ENCODE results near the gene CD244. TPM values are rescaled to one million over a fixed set of nuclear protein-coding genes. Genes with fewer than 3 reads are reported as not detected.

The CD244 gene
- polyA plus RNA-seq, 2 of the 4 experiments (the other 2 are of a cell fraction) = 0.03 TPM; not detected in 1

DNA sequence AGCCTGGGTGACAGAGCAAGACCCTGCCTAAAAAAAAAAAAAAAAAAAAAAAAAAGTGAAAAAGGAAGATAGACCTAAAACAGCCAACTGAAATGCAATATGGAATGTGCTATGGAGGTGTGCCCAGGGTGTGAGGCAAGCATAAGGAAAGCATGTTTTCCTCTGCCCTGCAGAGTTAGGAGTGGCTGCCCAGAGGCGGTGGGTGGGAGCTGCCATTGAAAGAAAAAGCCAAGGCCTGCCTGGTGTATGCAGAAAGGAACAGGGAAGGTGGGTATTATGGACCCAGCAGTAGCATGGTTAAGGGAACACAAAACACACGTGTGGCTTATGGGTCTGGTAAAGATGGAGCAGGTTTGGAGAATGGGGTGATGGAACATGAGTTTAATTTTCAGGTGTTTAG is 8.9 kb downstream of the CD244 start:
- Histone ChIP-seq H3K9me3 (no peaks in the 10 kb centered on the region; the same call in 1 of the 3 replicates), H3K4me2 (no peak overlapping the region), H3K4me1 (no peaks in the 10 kb centered on the region), H3K4me3 (no peak overlapping the region), H3K27ac (no peak overlapping the region)
- no peak for ATAC-seq
- 46% methylated on average over 2 of the region's 2 CpGs for WGBS (ENCODE audit: missing lambda C conversion rate)
- CTCF ChIA-PET = no interaction called here
- FAIRE-seq = no peak
- no peak for DNase-seq (ENCODE audit: low read depth in 1 of 2, low spot score in 1 of 2)
- TF ChIP-seq HDAC2 (IDR thresholded peaks at IDR 0.05) (no peak), ELK1 (IDR thresholded peaks at IDR 0.05; ENCODE audit: low read depth, low read length) (no peak), POLR2AphosphoS2 (conservative IDR thresholded peaks at IDR 0.05; ENCODE audit: low read length) (no peak), RARB (CRISPR knock-in tag; IDR thresholded peaks at IDR 0.05) (no peak), ZSCAN20 (CRISPR knock-in tag; IDR thresholded peaks at IDR 0.05) (no peak), FOSB (CRISPR knock-in tag; IDR thresholded peaks at IDR 0.05) (no peak), TP53 (CRISPR knock-in tag; IDR thresholded peaks at IDR 0.05) (no peak), FOXS1 (CRISPR knock-in tag; IDR thresholded peaks at IDR 0.05) (no peak), NFE2L2 (conservative IDR thresholded peaks at IDR 0.05; ENCODE audit: low read length) (no peak), RCOR1 (IDR thresholded peaks at IDR 0.05; ENCODE audit: low read depth, low read length) (no peak), SMC3 (IDR thresholded peaks at IDR 0.05) (no peak), JUNB (IDR thresholded peaks at IDR 0.05) (no peak)
- TF ChIP-seq, protein P1, sequence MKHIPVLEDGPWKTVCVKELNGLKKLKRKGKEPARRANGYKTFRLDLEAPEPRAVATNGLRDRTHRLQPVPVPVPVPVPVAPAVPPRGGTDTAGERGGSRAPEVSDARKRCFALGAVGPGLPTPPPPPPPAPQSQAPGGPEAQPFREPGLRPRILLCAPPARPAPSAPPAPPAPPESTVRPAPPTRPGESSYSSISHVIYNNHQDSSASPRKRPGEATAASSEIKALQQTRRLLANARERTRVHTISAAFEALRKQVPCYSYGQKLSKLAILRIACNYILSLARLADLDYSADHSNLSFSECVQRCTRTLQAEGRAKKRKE (CRISPR knock-in tag; IDR thresholded peaks at IDR 0.05; ENCODE audit: low read depth) = no peak
- POLR2A ChIA-PET = no interaction called here

- ChIA-PET CTCF (interaction anchor here (1.0 kb wide), 1 partner anchor 98 kb away, joined by 3 read pairs; no protein-coding TSS in a partner anchor), POLR2A (no interaction called here)
- Histone ChIP-seq H3K9me3 (no peaks in the 10 kb centered on the region; the same call in 1 of the 3 replicates), H3K4me2 (no peak overlapping the region), H3K4me3 (no peak overlapping the region), H3K4me1 (no peaks in the 10 kb centered on the region), H3K27ac (no peak overlapping the region)
- 41% methylated on average over 3 of the region's 3 CpGs for WGBS (ENCODE audit: missing lambda C conversion rate)
- DNase-seq (ENCODE audit: low read depth in 1 of 2, low spot score in 1 of 2) (no peak), FAIRE-seq (no peak), ATAC-seq (no peak)
- TF ChIP-seq RNF2 (IDR thresholded peaks at IDR 0.05; ENCODE audit: borderline replicate concordance, low read depth) = no peak
- no peak for TF ChIP-seq HOXB5 (CRISPR knock-in tag; IDR thresholded peaks at IDR 0.05)
- TF ChIP-seq CHD4 (IDR thresholded peaks at IDR 0.05; ENCODE audit: borderline replicate concordance) = no peak
- no peak for TF ChIP-seq ZSCAN20 (CRISPR knock-in tag; IDR thresholded peaks at IDR 0.05)
- no peak for TF ChIP-seq MAZ (IDR thresholded peaks at IDR 0.05; ENCODE audit: borderline replicate concordance, low read depth, low read length)
- TF ChIP-seq RAD21 (conservative IDR thresholded peaks at IDR 0.05 in 1 of 2, IDR thresholded peaks at IDR 0.05 in 1 of 2) = no peak
- TF ChIP-seq NR3C1 (IDR thresholded peaks at IDR 0.05) = no peak
- TF ChIP-seq EHMT2 (IDR thresholded peaks at IDR 0.05; ENCODE audit: low read depth) = no peak
- no peak for TF ChIP-seq GATA3 (IDR thresholded peaks at IDR 0.05; ENCODE audit: borderline replicate concordance)
- TF ChIP-seq HOXB13 (CRISPR knock-in tag; IDR thresholded peaks at IDR 0.05; ENCODE audit: low read depth) = no peak
- TF ChIP-seq, protein P2, sequence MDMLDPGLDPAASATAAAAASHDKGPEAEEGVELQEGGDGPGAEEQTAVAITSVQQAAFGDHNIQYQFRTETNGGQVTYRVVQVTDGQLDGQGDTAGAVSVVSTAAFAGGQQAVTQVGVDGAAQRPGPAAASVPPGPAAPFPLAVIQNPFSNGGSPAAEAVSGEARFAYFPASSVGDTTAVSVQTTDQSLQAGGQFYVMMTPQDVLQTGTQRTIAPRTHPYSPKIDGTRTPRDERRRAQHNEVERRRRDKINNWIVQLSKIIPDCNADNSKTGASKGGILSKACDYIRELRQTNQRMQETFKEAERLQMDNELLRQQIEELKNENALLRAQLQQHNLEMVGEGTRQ (IDR thresholded peaks at IDR 0.05) = no peak
- TF ChIP-seq HDAC2 (IDR thresholded peaks at IDR 0.05) = no peak
- TF ChIP-seq, protein P1 (CRISPR knock-in tag; IDR thresholded peaks at IDR 0.05; ENCODE audit: low read depth) = no peak
- TF ChIP-seq HOXA7 (CRISPR knock-in tag; IDR thresholded peaks at IDR 0.05) = no peak
- no peak for TF ChIP-seq MAX (IDR thresholded peaks at IDR 0.05)
- TF ChIP-seq CEBPB (IDR thresholded peaks at IDR 0.05) = no peak
- TF ChIP-seq, protein P3, sequence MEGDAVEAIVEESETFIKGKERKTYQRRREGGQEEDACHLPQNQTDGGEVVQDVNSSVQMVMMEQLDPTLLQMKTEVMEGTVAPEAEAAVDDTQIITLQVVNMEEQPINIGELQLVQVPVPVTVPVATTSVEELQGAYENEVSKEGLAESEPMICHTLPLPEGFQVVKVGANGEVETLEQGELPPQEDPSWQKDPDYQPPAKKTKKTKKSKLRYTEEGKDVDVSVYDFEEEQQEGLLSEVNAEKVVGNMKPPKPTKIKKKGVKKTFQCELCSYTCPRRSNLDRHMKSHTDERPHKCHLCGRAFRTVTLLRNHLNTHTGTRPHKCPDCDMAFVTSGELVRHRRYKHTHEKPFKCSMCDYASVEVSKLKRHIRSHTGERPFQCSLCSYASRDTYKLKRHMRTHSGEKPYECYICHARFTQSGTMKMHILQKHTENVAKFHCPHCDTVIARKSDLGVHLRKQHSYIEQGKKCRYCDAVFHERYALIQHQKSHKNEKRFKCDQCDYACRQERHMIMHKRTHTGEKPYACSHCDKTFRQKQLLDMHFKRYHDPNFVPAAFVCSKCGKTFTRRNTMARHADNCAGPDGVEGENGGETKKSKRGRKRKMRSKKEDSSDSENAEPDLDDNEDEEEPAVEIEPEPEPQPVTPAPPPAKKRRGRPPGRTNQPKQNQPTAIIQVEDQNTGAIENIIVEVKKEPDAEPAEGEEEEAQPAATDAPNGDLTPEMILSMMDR (IDR thresholded peaks at IDR 0.05) = no peak
- TF ChIP-seq, protein P4, sequence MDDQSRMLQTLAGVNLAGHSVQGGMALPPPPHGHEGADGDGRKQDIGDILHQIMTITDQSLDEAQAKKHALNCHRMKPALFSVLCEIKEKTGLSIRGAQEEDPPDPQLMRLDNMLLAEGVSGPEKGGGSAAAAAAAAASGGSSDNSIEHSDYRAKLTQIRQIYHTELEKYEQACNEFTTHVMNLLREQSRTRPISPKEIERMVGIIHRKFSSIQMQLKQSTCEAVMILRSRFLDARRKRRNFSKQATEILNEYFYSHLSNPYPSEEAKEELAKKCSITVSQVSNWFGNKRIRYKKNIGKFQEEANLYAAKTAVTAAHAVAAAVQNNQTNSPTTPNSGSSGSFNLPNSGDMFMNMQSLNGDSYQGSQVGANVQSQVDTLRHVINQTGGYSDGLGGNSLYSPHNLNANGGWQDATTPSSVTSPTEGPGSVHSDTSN (IDR thresholded peaks at IDR 0.05) = no peak
Measured at GRCh38 chr1:160853014-160853413, 9.7 kb downstream of the CD244 start.
